Measurements from ENCODE around the gene SRGAP1. TPM values are rescaled to one million over a fixed set of nuclear protein-coding genes. Genes with fewer than 3 reads are reported as not detected.

The SRGAP1 gene
- total RNA-seq, 1 donor from 2014 or later, result 7.4 TPM

GRCh38 chr12:63880742-63881263 is 36.3 kb downstream of the SRGAP1 start:
- Histone ChIP-seq H3K9me3 (no peaks in the 10 kb centered on the region), H3K4me3 (no peak overlapping the region), H3K27ac (no peak overlapping the region), H3K4me1 (no peaks in the 10 kb centered on the region), H3K27me3 (no peaks in the 10 kb centered on the region), H3K36me3 (no peaks in the 10 kb centered on the region)
- no peak for TF ChIP-seq CTCF (IDR thresholded peaks at IDR 0.05)
- intact Hi-C loops (cut with DNase I), result no loop called here
- no peak for DNase-seq (ENCODE audit: extremely low spot score in 2 of 2)

DNA sequence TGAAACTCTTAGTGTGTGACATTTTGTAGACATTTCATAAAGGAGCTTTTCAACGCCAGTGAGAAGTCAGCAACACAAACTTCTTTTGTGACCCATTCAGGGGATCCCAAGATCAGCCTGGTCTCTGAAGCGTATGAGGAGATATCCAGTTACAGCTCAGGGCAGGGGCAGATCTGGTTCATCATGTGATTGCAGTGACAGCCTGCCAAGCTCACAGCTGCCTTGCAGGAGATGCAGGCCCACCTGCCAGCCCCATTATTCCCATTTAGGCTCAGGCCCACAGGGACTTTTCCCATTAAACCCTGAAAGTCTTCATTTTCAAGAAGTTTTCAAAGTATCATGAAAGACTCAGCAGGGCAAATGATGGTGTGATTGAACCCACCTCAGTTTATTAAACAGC is 38.3 kb downstream of the SRGAP1 start:
- H3K9me3 ChIP-seq, result no peaks in the 10 kb centered on the region
- no peaks in the 10 kb centered on the region for H3K4me1 ChIP-seq
- TF ChIP-seq CTCF (IDR thresholded peaks at IDR 0.05), result no peak
- no peak for TF ChIP-seq POLR2AphosphoS5 (IDR thresholded peaks at IDR 0.05; ENCODE audit: insufficient read depth in 1 of 2, low read depth in 1 of 2)
- no peak for TF ChIP-seq POLR2A (IDR thresholded peaks at IDR 0.05)
- H3K36me3 ChIP-seq, result no peaks in the 10 kb centered on the region
- no peak for DNase-seq (ENCODE audit: extremely low spot score in 2 of 2)
- H3K4me3 ChIP-seq, result no peak overlapping the region
- intact Hi-C loops (cut with DNase I), result no loop called here
- no peaks in the 10 kb centered on the region for H3K27me3 ChIP-seq
- H3K27ac ChIP-seq, result no peak overlapping the region

DNA sequence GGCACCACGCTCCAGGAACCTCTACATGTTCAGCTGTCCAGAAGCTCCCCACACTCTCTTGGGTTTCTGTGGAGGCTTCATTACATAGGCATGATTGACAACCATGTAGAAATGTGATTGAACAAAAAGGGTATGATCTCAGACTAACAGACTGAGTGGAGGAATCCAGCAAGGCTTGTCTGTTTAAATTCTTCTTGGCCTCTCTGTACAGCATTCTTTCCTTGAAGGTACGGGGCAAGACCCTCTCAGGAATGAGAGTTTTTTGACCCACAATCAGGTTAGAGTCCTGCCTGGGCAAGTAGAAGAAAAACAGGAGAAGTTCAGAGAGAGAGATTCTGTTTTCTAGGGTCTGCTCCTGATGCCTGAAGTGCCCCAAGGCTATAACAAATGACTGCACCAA is 40.9 kb downstream of the SRGAP1 start:
- intact Hi-C loops (cut with DNase I), result no loop called here
- peaks cover 12% of the 10 kb centered on the region for H3K4me1 ChIP-seq
- H3K27ac ChIP-seq, result no peak overlapping the region
- no peak for TF ChIP-seq CTCF (IDR thresholded peaks at IDR 0.05)
- TF ChIP-seq POLR2AphosphoS5 (IDR thresholded peaks at IDR 0.05; ENCODE audit: insufficient read depth in 1 of 2, low read depth in 1 of 2), result no peak
- no peak for TF ChIP-seq POLR2A (IDR thresholded peaks at IDR 0.05)
- no peak overlapping the region for H3K4me3 ChIP-seq
- no peaks in the 10 kb centered on the region for H3K27me3 ChIP-seq
- peak in 1 of 2 donors; percentile 25 for DNase-seq (ENCODE audit: extremely low spot score in 2 of 2)
- no peaks in the 10 kb centered on the region for H3K9me3 ChIP-seq
- no peaks in the 10 kb centered on the region for H3K36me3 ChIP-seq

GRCh38 chr12:63888908-63889635 is 44.6 kb downstream of the SRGAP1 start:
- intact Hi-C loops (cut with DNase I), result no loop called here
- Histone ChIP-seq H3K4me1 (peaks cover 12% of the 10 kb centered on the region), H3K4me3 (no peak overlapping the region), H3K9me3 (no peaks in the 10 kb centered on the region), H3K36me3 (no peaks in the 10 kb centered on the region), H3K27me3 (no peaks in the 10 kb centered on the region), H3K27ac (no peak overlapping the region)
- no peak for DNase-seq (ENCODE audit: extremely low spot score in 2 of 2)
- TF ChIP-seq POLR2AphosphoS5 (IDR thresholded peaks at IDR 0.05; ENCODE audit: insufficient read depth in 1 of 2, low read depth in 1 of 2), result no peak

GRCh38 chr12:63889721-63890509 is 45.4 kb downstream of the SRGAP1 start:
- no peaks in the 10 kb centered on the region for H3K27me3 ChIP-seq
- TF ChIP-seq CTCF (IDR thresholded peaks at IDR 0.05) (no peak), POLR2A (IDR thresholded peaks at IDR 0.05) (no peak), POLR2AphosphoS5 (IDR thresholded peaks at IDR 0.05; ENCODE audit: insufficient read depth in 1 of 2, low read depth in 1 of 2) (no peak)
- no peaks in the 10 kb centered on the region for H3K36me3 ChIP-seq
- no peak overlapping the region for H3K27ac ChIP-seq
- peak in 1 of 2 donors; percentile 6 for DNase-seq (ENCODE audit: extremely low spot score in 2 of 2)
- no peak overlapping the region for H3K4me3 ChIP-seq
- no peaks in the 10 kb centered on the region for H3K9me3 ChIP-seq
- intact Hi-C loops (cut with DNase I), result no loop called here
- H3K4me1 ChIP-seq, result peaks cover 12% of the 10 kb centered on the region

Measured in vagina (tissue), 2 donors.